HG03139 (cell line): Measurements from ENCODE around the gene CDH3.

ENCODE experiments used
- ATAC-seq: cut with Tn5 transposase; IDR thresholded peaks from one replicate; pipeline ENCODE4 v1.9.1; 2021; ENCODE audit not compliant: unreplicated experiment

Gene CDH3

DNA sequence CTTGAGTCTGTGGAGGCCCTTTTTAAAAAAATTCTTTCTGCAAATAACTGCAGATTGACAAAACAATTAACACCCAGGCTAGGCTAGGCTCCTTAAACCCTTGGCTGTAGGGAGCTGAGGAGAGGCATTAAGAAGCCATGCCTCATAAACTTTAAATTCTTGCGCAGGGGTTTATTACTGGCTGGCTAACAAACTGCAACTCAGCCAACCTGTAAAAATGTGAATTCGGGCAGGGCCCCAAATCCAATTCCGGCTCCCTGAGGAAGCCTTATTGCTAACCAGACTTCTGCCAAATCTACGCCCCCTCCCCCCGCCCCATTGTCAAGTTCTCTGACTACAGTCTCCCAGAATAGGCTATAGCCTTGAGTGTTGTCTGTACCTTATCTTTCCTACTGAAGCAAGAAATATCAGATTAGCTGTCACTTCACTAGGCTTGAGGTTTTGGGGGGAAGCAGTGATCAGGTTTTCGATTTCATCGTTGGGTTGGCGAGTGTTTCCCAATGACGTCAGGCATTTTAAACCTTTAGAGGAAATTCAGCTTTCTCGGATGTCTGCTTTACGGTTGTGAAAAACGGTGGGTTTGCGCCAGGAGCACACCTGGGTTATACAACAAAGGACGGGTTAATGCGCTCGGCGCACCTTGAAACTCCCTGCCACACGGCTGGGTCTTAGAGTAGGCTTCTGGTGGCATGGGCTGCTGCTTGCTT, 2.0 kb downstream of the CDH3 start:
- no peak for ATAC-seq

DNA sequence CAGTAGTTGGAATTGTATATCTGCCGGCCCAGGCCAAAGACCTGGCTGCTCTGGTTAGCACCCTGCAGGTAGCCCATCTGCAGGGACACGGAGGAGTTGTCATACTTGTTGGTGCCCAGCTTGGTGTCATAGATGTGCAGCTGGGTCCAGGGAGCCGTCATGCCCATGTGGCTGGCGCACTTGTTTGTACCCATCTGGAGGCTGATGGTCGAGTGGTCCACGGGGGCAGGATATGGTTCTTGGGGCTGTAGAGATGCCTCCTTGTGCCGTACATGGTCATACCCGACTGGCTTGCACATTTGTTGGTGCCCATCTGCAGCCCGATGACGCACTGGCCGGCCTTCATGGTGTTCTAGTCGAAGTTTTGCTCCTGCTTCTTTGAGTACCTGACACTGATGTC, 6.0 kb downstream of the CDH3 start:
- no peak for ATAC-seq

DNA sequence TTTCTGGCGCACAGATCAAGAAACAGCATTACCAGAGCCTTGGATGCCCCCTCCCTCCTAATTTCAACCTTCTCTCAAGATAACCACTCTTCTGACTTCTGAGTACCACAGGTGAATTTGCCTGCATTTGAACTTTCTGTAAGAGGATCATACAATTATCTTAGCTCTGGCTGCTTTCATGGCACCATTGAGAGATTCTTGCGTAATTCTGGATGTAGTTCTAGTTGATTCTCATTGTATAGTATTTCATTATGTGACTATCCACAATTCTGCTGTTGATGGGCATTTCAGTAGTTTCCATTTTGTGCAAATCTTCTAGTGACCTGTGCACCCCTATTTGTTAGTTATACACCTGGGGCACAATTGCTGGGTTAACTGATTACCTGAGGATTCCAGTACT, 7.5 kb downstream of the CDH3 start:
- no peak for ATAC-seq

GRCh38 chr16:68655806-68656205, 10.7 kb downstream of the CDH3 start:
- no peak for ATAC-seq

DNA sequence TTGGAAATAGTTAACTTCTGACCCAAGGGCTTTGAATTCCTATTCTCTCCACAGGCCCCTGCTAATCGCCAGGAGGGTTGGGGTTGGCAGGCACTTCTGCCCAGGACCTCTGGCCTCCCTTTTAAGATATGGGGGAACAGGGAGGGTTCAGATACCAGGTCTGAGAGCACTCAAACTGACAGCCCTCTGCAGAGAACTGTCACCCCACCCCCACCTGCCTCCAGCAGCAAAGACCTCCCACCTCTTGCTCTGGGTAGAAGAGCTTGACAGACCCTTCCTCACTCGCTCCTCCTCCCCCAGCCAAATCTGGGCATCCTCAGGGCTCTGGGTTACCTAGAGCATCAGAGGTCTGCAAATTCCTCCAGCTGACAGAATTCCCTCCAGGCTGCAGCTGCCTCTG, 11.6 kb downstream of the CDH3 start:
- ATAC-seq: no peak

DNA sequence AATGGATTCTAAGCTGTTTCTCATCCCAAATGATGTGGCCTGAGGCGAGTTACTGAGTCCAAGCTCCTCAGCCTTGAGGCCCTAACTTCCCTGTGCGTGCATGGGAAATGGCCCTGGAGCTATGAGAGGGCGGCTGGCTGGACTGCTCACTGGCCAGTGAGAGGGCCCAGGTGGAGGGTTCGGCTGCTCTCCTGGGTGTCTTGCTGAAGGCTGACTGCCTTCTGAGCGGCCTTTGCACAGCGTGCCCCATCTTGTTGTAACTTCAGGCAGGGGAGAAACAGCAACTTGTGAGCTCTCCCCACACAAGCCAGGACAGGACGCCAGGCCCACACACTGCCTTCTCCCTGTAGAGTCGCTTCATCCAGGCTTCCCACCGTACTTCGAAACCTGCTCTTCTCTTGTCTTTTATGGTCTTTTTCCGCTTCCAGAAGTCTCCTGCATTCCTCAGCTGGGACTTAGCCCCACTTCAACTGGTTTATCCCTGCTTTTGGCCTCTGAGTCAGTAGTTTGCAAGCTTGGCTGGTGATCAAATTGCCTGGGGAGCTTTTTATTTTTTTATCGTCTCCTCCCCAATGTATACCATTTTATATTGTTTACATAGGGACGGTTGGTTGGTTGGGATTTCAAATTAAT, 13.3 kb downstream of the CDH3 start:
- ATAC-seq: no peak

DNA sequence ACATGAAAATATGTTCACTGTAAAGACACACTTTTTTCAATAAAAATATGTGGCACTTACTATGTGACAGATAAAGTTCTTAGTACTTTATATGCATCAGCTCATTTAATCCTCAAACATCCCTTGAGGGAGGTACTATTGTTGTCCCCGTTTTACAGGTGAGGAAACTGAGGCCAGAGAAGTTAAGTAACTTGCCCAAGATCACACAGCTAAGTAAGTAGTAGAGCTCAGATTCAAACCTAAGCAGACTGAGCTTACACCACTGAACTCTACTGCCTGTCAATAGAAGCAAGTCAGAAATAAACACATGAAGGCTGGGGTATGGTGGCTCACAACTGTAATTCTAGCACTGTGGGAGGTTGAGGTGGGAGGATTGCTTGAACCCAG, 13.9 kb downstream of the CDH3 start:
- ATAC-seq: no peak

- no peak for ATAC-seq
Observed at GRCh38 chr16:68659412-68660358, 14.6 kb downstream of the CDH3 start.

GRCh38 chr16:68660359-68660795, 15.3 kb downstream of the CDH3 start:
- ATAC-seq: no peak

DNA sequence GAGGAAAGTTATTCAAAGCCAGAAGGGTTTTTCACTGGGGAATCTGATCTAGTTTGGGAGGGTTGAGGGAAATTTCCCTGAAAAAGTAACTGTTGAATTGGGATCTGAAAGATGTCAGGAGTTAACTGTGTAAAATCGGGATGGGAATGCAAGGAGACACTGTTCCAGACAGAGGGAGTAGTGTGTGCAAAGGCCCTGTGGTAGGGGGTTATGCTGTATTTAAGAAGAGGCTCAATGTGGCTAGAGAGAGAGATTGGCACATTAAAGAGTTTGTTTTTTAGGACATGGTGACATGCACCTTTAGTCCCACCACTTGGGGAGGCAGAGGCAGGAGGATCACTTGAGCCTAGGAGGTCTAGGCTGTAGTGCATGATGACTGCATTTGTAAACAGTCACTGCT, 16.9 kb downstream of the CDH3 start:
- no peak for ATAC-seq

DNA sequence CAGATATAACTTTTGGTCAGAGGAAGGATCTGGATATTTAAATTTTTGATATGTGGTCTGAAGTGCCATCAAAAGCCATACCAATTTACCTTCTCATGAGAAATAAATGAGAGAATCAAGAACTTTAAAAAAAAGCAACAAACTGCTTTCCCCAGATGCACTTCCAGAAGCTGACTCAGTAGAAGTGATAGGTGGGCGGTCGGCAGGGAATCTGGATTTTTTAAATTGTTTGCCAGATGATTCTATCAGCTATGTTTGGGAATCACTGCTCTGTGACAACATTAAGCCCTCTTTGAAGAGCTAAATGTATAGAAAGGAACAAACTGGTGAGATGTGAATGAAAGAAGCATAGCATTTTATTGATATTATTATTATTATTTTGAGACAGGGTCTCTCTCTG, 19.2 kb downstream of the CDH3 start:
- no peak for ATAC-seq

- ATAC-seq: no peak
Observed at GRCh38 chr16:68665501-68665900, 20.4 kb downstream of the CDH3 start.

GRCh38 chr16:68668266-68668665, 23.2 kb downstream of the CDH3 start:
- ATAC-seq: no peak

GRCh38 chr16:68676113-68676860, 31.2 kb downstream of the CDH3 start:
- ATAC-seq: no peak

- no peak for ATAC-seq
Observed at GRCh38 chr16:68681038-68681437, 35.9 kb downstream of the CDH3 start.

DNA sequence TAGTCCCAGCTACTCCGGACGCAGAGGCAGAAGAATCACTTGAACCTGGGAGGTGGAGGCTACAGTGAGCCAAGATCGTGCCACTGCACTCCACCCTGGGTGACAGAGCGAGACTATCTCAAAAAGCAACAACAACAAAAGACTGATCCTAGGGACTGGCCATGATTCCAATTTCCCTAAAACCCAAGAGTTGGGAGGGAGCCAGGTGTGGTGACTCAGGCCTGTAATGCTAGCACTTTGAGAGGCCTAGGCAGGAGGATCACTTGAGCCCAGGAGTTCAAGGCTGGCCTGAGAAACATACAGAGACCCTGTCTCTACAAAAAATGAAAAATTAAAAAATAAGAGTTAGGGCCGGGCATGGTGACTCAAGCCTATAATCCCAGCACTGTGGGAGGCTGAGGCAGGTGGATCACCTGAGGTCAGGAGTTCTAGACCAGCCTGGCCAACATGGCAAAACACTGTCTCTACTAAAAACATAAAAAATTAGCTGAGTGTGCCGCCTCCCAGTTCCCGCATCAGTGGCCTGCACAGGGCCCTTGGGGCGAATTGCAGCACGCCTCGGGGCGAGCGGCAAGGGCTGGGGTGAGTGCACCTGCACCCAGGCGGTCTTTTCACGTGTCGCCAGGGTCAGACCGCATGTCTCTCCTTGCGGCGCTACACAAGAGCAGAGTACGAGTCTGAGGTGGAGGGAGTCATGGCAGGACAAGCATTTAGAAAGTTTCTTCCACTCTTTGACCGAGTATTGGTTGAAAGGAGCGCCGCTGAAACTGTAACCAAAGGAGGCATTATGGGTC, 40.8 kb downstream of the CDH3 start:
- ATAC-seq: no peak

DNA sequence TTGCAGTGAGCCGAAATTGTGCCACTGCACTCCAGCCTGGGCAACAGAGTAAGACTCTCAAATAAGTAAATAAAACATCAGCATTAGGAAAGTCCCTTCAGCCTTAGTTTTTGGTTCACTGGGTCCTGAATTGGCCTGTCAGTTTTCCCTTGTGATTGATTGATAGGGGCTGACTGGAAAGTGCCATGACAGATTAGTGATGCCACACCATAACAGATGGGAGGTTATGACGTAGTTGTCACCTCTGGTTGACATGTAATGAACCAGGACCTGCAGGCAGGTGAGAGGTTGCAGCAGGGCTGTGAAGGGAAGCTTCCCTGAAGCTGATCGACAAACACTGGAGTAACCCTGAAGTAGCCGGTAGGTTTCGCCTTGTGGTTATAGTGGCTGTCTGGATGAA, 41.8 kb downstream of the CDH3 start:
- no peak for ATAC-seq

GRCh38 chr16:68689921-68690320, 44.8 kb downstream of the CDH3 start:
- ATAC-seq: no peak

- no peak for ATAC-seq
Observed at GRCh38 chr16:68695575-68695974, 50.5 kb downstream of the CDH3 start.

- ATAC-seq: no peak
Observed at GRCh38 chr16:68696514-68696913, 51.4 kb downstream of the CDH3 start.
